ENCODE measurements around the gene DAP.

GRCh38 chr5:10808347-10809226 lies 47.6 kb upstream of the DAP start:
- TF ChIP-seq CTCF (IDR thresholded peaks at IDR 0.05): no peak
- no peak for TF ChIP-seq POLR2AphosphoS5 (IDR thresholded peaks at IDR 0.05)
